ENCODE results near the gene NF2.

GRCh38 chr22:29629903-29630516, 26.6 kb downstream of the NF2 start:
- no peak for TF ChIP-seq EZH2 (IDR thresholded peaks at IDR 0.05; ENCODE audit: borderline replicate concordance, low read depth, low read length, poor library complexity, severe bottlenecking)
- TF ChIP-seq CTCF (conservative IDR thresholded peaks at IDR 0.05; ENCODE audit: low read depth, low read length): no peak
